HG03558 (cell line): ENCODE data around the gene SNX1.
"Not testable (repeated sequence)": the region's sequence is repeated elsewhere in the genome, so short reads cannot be mapped to it uniquely, and the experiment has no call there.

Experiments
- ATAC-seq: cut with Tn5 transposase; IDR thresholded peaks from one replicate; pipeline ENCODE4 v1.9.1; 2021; ENCODE audit warnings: moderate number of reproducible peaks; ENCODE audit not compliant: unreplicated experiment; ENCODE audit errors: extremely low read depth

Gene SNX1

DNA sequence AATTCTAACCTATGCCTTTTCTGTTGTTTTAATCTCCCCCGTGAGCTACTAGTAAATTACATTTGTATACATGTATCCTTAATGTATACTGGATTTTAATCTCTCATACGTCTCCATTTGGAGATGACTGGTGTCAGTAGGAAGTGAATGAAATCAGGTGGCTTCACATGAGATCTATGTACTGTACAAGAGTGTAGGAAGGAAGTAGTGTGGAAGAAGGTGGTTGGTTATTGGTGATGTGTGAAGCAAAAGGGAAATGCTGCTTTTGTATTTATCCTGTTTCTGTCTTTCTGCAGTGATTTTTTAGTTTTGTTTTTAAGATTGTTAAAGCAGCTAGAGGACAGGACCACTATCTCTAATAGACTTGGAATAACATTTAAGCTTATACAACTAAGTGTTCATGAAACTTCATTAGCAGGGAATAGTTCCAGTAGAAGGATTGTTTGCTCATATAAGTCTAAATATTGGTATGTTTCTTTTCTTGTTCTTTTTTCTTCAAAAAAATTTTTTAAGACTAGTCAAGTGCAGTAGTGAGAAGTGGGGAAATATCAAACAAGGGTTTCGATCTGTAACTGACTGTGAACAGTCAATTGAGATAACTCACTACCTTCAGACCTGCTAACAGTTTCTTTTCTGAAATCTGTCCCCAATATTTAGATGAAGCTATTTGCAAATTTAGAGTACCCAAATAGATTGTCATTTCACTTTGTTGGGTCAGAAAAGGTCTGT, 15.3 kb downstream of the SNX1 start:
- no peak for ATAC-seq

- ATAC-seq, result no peak
Observed at GRCh38 chr15:64111679-64112050, 15.9 kb downstream of the SNX1 start.

DNA sequence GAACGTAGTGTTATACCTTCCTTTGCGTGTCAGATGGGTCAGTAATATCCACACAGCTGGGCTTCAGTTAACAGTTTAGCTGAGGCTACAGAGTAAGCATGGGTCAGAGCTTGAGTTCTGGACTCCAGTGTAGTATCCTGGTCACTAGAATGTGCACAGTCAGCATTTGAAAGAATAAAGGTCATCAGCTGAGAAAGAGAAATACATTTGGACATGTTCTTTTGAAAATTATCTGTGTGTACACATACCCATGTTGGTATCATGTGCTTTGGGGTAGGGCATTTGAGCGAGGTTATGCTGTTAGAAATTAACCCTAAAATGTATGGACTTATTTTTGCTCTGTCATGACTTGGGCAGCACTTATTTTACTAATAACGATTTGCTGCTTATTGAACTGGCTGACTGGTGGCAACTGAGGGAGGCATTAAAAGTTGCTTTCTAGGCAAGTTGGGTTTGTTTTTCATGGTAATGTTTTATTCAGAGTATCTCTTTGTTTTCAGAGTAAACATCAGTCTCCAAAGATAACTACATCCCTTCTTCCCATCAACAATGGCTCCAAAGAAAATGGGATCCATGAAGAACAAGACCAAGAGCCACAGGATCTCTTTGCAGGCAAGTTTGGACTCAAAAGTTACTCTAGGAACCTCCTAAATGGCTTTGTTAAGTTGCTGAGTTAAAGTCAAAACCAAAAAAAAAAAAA, 16.4 kb downstream of the SNX1 start:
- no peak for ATAC-seq

DNA sequence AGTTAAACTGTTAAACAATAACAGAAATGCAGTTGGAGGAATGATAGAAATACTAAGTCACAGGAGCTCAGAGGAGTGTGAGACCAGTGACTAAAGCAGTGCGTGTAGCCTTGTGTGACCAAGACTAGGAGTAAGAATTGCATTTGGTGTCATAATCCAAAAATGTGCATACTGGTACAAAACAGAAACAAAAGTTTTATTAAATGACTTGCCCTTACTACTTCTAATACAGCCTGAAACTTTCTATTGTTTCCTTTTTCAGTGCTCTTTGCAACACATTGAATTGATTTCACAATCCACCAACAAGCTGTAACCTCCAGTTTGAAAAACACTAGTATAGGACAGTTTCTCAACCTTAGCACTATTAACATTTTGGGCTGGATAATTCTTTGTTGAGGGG, 17.1 kb downstream of the SNX1 start:
- ATAC-seq, result no peak

DNA sequence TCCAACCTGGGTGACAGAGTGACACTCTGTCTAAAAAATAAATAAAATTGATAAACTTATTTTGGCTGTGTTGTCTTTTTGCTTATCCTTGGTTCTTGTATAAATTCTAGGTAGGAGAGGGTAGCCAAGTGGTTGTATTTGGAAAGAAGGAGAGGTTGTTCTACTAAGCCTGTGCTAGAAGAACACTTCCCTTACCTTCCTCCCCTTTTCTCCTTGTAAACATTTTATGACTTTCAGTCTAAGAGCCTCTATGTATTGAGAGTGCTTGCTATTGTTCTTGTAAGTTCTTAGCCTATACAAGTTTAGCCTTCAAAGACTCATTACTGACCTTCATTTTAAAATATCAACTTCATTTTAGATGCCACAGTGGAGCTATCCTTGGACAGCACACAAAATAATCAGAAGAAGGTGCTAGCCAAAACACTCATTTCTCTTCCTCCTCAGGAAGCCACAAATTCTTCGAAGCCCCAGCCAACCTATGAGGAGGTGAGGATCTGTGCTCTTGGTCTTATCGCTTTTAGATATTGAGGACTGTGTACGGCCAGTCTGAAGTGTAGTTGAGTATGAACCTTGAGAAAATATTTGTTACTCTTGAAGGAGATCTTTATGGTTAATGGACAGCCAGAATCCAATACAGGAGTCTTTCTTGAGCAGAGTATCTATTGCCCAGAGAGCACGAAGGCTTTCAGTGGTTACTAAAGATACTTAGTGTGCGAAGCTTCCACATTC, 22.1 kb downstream of the SNX1 start:
- no peak for ATAC-seq

GRCh38 chr15:64120322-64120721, 24.5 kb downstream of the SNX1 start:
- ATAC-seq, result not testable (repeated sequence)

- no peak for ATAC-seq
Observed at GRCh38 chr15:64121614-64122013, 25.8 kb downstream of the SNX1 start.

DNA sequence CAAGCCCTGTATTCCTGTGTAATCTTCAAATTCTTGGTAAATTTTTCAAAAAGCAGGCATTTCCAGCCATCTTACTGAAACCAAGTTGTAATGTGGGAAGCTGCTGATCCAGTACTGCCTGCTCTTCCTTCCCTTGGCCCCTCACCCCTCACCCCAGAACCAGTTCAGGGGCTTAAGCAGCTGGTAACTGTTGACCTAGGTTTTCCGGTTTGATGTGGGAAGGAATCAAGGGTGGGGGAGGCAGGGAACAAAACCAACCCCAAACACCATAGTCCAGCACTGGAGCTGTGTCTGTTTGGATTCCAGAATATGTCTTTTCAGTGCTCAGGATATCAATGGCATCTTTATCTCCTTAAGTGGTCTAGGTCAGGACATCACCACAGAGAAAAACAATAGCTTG, 26.7 kb downstream of the SNX1 start:
- no peak for ATAC-seq

DNA sequence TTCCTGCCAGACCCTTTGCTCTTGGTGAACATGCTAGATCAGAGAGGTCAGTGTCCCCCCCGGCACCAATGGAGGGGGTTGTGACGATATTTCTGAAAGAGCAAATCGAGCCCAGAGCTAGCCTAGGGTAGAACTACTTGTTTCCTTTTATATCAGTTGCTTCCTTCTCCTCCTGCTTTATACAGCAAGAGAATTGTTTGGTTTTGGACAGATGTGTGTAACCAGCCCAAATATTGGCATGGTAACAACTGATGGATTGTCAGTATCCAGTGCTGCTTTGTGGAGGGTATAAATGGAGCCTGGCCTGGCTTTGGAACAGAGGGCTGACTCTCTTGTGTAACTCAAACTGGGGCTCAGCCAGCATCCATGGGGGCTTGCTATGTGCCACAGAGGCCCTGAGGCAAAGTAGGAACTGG, 27.2 kb downstream of the SNX1 start:
- no peak for ATAC-seq

DNA sequence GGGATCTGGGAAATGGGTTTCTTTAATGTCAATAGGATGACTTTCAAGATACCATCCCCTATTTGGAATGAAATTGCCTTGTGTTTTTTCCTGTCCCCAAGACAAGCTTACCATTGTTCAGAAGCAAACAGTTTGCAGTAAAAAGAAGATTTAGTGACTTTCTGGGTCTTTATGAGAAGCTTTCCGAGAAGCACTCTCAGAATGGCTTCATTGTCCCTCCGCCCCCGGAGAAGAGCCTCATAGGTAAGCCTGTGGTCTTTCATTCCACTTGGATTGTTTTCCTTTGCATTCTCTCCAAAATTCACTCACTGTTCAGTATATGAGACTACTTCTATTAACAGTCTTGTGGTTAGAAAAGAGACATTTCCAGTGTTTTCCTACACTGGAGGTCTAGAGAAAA, 30.2 kb downstream of the SNX1 start:
- no peak for ATAC-seq

- ATAC-seq, result no peak
Observed at GRCh38 chr15:64127521-64128270, 31.9 kb downstream of the SNX1 start.

GRCh38 chr15:64130159-64130558, 34.4 kb downstream of the SNX1 start:
- ATAC-seq, result no peak

- ATAC-seq, result no peak
Observed at GRCh38 chr15:64131547-64131946, 35.8 kb downstream of the SNX1 start.

DNA sequence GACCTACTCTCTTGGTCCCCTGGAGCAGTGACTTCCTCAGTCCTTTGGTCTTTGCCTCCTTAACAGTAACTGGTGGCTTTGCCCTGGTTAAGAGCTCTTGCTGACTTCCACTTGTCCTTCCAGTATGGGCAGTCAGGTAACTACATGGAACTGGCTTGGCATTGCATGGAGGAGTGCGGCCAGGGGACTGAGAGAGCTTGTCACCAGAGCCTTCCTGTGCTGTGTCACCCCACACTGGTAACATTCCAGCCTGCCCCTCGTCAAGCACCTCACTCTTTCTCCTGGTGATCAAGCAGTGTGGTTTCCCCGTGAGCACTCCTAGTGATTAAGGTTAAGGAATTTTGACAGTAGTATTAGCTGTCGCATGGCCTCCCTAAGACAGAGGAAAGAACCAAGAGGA, 36.4 kb downstream of the SNX1 start:
- no peak for ATAC-seq

GRCh38 chr15:64133623-64134344, 38.0 kb downstream of the SNX1 start:
- no peak for ATAC-seq

DNA sequence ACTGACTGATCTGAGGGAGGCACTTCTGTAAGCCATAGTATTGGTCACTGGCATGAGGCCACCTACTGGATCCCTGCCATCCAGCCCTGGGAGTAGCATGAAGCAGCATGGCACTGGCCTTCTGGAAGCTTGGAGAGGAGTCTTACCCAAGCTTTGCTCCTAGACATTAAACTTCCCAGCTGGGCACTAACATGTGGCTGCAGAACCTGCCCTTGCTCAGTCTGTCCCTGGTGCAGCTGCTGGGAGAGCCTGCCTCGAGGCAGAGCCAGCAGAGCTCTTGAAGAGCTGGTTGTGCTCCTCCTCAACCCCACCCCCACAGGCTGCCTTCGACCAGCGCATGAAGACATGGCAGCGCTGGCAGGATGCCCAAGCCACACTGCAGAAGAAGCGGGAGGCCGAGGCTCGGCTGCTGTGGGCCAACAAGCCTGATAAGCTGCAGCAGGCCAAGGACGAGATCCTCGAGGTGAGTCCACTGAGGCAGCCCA, 38.6 kb downstream of the SNX1 start:
- ATAC-seq, result no peak

GRCh38 chr15:64136347-64136746, 40.6 kb downstream of the SNX1 start:
- no peak for ATAC-seq

DNA sequence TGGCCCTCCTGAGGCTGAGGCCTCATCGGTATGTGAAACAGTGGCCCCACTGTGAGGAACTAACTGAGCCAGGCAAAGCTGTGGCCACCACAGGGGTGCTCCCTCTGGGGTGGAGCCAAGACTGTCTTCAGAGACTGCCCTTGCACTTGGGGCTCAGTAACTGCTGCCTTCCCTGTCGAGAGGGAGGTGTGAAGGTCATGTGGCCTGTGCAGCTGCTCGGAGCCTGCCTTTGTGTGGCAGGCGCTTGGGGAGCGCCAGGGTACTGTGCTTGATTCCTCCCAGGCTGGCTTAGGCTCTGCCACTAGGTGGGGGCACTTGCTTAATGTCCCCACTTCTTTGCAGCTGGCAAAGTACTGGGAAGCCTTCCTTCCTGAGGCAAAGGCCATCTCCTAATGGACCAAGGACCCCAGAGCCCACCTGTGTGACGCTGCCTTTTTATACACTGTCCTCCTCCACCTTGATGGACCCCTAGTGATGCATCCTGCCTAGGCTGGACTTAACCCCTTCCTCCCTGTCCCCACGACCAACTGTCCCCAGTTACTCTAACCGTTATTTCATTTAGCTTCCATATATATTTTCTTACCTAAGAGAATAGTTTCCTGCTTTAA, 41.5 kb downstream of the SNX1 start:
- ATAC-seq, result no peak

- no peak for ATAC-seq
Observed at GRCh38 chr15:64138331-64138941, 42.7 kb downstream of the SNX1 start.
